NCI-H1930 (cell line): ENCODE measurements around the gene CLIC4.
"Not testable (repeated sequence)": the region's sequence is repeated elsewhere in the genome, so short reads cannot be mapped to it uniquely, and the experiment has no call there.

Source experiments
- DNase-seq, 2 experiments: peaks; one replicate each; lab custom pipeline; 2025; lab: John Stamatoyannopoulos, UW

The CLIC4 gene

DNA sequence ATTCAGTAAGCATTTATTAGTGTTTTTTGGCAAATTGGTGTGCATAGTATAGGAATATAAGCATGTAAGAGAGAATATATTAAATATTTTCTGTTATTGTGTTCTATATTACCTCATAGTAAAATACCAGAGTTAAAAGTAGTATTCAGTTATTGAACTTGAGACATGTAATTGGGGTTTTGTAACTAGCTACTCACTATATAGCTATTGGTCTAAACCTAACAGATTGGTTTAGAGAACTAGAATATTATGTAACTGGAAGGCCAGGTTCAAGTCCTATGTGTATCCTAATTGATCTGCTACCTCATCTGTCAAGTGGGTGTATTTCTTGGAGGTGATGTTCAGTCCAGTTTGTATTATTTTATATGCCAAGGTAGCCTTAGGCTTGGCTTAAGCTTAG lies 26.3 kb downstream of the CLIC4 start:
- DNase-seq, result no peak

DNA sequence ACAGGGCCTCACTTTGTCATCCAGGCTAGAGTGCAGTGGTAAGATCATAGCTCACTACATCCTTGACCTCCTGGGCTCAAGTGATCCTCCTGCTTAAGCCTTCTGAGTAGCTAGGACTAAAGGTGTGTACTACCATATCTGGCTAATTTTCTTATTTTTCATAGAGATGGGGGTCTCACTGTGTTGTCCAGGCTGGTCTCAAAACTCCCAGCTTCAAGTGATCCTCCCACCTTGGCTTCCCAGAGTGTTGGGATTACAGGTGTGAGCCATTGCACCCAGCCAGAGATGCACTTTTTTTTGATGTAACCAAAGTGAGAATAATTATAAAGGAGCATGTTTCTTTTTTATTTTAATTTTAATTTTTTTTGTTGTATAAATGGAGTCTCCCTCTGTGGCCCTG lies 28.4 kb downstream of the CLIC4 start:
- DNase-seq, result no peak

DNA sequence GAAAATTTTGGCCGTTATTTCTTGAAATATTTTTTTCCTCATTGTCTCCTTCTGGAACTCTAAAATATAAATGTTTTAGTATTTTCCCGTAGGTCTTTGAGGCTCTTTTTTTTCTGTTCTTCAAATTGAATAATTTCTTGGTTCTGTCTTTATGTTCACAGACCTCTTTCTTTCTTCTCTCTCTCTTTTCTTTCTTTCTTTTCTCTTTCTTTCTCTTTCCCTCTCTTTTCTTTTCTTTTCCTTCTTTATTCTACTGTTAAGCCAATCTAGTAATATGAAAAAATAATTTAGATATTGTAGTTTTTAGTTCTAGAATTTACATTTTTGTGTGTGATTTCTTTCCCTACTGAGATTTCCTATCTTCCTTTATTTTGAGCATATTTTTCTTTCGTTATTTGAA lies 30.1 kb downstream of the CLIC4 start:
- no peak for DNase-seq

DNA sequence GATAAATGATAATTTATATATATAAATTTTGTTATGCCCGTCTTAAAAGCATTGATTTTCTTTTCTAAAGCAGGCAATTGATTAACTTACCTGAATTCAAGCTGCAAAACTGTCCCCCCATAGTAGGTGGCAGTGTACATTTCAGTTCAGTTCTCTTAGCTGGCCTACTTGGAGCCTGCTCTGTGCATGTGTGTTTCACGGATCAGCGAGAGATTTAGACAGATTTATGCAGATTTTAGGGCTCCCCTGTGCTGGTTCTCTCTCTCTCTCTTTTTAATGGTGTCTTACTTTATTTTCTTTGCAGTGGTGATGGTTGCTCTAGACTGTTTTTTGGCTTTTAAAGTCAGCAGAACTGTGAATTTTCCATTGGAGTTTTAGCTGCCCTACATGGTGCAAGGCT lies 30.7 kb downstream of the CLIC4 start:
- no peak for DNase-seq

DNA sequence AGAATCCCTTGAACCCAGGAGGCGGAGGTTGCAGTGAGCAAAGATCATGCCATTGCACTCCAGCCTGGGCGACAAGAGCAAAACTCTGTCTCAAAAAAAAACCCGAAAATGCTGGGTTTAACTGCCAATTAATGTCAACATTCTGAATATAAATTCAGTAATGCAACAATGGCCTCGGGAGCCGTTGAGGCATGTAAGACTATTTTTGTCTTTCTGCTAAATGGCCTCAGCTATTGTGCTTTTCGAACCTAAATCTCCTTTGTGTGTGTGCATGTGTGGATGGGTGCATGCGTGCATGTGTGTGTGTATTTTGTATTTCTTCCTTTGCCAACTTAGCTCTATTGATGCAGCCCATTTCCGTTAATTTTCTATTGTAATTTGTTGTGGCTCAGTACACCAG lies 31.6 kb downstream of the CLIC4 start:
- DNase-seq, result no peak

DNA sequence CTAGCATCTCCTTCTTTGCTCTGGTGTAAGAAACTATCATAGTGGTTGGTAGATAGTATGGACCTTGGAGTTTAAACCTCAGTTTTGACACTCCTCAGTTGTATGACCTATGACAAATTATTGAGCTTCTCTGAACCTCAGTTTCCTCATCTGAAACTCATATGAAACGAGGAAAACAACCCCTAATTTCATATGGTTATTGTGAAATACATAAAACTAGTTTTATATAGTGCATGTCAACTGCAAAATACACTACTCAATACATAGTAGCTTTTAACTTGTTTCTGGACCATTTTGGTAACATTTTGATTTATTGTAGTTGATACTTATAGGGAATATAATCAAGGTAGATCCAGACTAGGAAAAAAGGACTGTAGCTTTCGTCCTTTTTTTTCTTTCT lies 32.9 kb downstream of the CLIC4 start:
- DNase-seq, result no peak

DNA sequence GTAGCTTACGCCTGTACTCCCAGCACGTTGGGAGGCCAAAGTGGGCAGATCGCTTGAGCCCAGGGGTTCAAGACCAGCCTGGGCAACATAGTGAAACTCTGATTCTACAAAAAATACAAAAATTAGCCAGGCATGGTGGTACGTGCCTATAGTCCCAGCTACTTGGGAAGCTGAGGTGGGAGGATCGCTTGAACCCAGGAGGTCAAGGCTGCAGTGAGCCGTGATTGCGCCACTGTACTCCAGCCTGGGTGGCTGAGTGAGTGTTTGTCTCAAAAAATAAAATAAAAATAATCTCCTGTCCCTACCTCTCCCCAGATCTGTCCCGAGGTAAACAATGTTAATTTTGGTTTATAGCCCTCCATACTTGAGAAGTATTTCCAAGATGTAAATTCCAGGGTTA lies 34.0 kb downstream of the CLIC4 start:
- not testable (repeated sequence) for DNase-seq

DNA sequence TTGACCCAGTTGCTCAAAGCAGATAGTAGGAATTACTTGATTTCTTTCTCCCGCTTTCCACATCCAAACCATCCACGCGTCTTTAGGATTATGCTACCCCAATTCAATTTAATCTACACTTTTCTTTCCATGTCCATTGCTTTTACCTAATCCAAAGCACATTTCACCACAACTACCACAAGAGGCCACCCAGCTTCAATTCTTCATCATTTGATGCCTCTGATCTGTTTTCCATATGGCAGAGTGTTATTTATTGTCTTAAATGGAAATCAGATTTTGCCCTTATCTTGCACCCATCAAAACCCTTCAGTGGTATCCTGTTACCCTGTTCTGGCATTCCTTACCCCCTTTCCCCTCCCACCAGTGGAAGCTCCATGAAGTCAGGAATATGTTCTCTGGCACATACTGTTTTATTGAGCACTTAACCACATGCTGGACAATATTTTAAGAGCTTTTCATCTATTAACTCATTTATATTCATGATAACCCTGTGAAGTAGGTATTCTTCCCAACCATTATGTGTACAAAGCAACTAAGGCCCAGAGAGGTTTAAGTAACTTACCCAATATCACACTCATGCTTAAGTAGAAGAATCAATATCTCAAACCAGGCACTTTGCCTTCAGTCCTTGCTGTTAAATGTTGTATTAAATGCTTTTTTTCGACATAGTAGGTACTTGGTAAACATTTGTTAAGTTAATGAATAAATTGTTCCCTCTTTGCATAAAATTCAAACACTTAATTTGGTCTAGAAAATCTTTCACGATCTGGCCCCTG lies 34.6 kb downstream of the CLIC4 start:
- no peak for DNase-seq

DNA sequence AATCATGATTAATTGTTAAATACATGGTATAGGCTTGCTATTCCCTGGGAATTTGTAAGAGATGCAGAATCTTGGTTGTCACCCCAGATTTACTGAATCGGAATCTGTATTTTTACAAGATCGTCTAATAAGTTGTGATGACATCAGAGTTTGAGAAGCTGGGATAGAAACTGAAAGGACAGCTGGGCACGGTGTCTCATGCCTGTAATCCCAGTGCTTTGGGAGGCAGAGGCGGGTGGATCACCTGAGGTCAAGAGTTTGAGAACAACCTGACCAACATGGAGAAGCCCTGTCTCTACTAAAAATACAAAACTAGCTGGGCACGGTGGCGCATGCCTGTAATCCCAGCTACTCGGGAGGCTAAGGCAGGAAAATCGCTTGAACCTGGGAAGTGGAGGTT lies 35.4 kb downstream of the CLIC4 start:
- not testable (repeated sequence) for DNase-seq

DNA sequence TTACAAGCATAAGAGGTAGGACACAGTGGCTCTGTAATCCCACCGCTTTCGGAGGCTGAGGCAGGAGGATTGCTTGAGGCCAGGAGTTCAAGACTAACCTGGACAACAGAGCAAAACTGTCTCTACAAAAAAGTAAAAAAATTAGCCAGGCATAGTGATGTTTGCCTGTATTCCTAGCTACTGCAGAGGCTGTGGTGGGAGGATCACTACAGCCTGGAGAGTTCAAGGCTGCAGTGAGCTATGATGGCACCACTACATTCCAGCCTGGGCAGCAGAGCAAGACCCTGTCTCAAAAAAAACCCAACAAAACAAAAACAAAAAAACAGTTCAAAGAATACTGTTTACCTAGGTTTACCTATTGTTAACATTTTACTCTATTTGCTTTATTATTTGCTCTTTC lies 37.4 kb downstream of the CLIC4 start:
- DNase-seq, result no peak

DNA sequence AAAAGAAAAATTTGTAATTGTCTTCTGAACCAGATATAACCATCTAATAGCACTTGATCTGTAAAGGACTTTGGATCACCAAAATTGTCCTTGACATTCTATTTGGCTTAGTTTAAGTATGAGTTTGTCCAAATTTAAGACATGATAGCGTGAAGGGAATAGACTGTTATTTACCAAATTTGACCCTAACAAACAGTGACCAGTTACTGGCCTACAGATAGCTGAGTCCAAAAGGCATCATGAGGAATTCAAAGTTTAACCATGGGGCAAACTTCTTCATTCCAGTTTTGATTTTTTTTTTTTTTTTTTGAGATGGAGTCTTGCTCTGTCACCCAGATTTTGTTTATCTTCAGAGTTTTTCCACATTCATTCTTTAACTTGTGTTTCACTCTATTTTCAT lies 38.5 kb downstream of the CLIC4 start:
- no peak for DNase-seq

DNA sequence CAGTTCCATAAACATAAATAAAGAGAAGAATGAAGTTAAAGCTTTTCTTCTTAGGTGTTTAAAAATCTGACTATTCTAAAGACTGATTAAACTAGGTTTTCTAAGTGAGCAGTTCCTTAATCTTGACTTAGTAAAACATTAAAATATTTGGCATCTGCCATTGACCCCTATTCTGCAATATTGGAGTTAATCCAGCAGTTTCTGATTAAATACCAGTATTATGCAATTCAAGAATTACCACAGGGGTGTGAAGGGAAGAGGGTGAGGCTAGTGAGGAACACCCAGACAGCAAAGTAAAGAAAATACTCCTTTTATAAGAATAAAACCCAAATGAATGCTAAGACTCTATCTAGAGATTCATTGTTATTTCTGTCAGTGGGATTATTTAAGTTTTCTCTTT lies 40.9 kb downstream of the CLIC4 start:
- DNase-seq, result no peak

DNA sequence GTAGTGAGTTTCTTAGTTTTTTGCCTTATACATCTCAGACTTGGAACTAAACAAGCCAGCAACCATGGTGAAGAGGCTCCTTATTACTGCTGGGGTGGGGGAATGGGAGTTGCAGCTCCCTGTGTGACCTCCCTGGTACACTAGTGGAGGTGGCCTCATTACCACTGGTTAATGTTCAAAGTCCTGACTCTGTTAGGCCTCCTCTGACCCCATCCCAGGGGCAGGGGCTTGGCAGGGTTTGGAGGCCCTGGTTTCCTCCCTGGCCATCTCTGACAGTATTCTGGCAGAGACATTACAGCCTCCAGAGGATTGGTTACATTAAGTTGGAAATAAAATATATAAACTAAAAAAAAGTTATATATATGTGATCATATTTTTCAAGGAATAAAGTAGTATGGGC lies 45.2 kb downstream of the CLIC4 start:
- DNase-seq, result no peak

DNA sequence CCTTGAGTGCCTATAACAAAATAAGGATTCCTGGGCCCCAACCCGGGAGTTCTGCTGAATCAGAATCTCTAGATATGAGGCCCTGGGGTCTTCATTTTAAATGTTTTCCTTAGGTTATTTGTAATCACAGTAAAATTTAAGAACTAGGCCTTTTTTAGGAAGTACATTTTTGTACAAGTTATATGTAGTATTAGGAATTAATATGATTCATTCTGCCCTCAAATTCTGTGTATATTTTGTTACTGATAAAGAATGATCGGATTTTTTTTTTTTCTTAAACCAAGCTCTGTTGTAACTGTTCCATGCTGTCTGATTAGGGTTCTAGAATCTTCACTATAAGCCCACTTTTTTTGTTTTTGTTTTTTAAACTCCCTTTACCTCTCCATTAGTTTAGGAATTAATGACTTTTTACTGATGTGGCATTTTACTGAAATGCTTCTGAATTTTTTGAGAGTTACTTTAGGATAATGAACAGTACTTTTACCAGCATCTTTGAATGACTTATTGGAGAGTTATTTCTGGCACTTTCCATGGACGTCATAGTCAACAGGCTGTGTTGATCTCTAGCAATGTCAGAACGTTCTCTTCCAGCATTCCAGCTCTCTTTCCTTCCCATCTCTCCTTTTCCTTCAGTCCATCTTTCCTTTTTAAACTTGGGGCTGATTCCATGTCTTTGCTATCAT lies 48.3 kb downstream of the CLIC4 start:
- DNase-seq, result no peak

DNA sequence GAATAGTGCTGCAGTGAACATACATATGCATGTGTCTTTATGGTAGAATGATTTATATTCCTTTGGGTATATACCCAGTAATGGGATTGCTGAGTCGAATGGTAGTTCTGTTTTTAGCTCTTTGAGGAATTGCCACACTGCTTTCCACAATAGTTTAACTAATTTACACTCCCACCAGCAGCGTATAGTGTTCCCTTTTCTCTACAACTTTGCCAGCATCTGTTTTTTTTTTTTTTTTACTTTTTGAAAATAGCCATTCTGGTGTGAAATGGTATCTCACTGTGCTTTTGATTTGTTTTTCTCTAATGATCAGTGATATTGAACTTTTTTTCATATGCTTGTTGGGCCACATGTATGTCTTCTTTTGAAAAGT lies 48.9 kb downstream of the CLIC4 start:
- not testable (repeated sequence) for DNase-seq

DNA sequence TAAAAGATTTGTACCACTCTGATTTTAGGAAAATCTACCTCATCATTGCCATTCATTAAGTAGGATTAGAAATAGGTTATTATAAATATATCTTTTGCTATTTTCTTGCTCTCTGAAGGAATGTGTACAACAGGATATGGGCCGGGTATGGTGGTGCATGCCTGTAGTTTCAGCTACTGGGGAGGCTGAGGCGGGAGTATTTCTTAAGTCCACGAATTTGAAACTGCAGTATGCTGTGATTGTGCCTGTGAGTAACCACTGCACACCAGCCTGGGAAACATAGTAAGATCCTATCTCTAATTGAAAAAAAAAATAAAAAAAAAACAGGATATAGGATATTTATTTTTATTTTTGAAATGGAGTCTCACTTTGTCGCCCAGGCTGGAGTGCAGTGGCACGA lies 50.0 kb downstream of the CLIC4 start:
- no peak for DNase-seq

DNA sequence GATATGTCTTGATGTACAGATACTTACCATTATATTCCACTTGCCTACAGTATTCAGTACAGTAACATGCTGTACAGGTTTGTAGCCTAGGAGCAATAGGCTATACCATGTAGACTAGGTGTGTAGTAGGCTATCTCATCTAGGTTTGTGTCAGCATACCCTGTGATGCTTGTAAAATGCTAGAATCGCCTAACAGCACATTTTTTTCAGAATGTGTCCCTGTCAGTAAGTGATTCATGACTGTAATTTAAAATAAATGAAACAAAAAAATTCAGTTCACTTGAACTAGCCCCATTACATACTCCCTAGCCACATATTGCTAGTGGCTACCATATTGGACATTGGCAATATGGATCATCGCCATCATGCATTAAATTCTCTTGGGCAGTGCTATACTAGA lies 51.3 kb downstream of the CLIC4 start:
- DNase-seq, result no peak

DNA sequence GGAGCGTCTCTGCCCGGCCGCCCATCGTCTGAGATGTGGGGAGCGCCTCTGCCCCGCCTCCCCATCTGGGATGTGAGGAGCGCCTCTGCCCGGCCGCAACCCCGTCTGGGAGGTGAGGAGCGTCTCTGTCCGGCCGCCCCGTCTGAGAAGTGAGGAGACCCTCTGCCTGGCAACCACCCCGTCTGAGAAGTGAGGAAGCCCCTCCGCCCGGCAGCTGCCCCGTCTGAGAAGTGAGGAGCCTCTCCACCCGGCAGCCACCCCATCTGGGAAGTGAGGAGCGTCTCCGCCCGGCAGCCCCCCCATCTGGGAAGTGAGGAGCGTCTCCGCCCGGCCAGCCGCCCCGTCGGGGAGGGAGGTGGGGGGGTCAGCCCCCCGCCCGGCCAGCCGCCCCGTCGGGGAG lies 54.0 kb downstream of the CLIC4 start:
- DNase-seq, result not testable (repeated sequence)

DNA sequence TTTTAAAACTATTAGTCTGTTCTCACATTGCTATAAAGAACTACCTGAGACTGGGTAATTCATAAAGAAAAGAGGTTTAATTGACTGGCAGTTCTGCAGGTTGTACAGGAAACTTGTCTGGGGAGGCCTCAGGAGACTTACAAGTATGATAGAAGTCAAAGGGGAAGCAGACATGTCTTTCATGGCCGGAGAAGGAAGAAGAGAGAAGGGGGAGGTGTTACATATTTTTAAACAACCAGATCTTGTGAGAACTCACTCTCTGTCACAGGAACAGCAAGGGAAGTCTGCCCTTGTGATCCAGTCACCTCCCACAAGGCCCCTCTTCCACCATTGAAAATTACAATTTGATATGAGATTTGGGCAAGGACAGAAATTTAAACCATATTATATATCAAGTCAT lies 55.9 kb downstream of the CLIC4 start:
- DNase-seq, result no peak

DNA sequence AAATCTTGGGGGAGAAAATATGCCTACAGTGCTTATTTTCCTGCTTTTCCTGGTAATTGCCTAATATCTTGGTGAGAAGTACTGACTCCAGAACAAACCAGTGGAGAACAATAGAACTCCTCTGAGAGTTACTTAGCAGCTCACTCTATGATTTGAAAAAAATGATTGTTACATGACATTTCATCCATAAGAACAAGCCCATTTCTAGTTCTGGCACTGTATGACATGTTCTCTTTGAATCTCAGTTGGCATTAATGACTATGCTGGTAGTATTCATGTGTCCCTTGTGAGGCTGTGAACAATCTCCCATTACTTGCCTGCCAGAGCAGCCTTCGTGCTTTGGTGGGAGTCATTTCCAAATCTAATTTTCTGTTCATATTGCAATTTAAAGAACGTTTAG lies 58.0 kb downstream of the CLIC4 start:
- no peak for DNase-seq

DNA sequence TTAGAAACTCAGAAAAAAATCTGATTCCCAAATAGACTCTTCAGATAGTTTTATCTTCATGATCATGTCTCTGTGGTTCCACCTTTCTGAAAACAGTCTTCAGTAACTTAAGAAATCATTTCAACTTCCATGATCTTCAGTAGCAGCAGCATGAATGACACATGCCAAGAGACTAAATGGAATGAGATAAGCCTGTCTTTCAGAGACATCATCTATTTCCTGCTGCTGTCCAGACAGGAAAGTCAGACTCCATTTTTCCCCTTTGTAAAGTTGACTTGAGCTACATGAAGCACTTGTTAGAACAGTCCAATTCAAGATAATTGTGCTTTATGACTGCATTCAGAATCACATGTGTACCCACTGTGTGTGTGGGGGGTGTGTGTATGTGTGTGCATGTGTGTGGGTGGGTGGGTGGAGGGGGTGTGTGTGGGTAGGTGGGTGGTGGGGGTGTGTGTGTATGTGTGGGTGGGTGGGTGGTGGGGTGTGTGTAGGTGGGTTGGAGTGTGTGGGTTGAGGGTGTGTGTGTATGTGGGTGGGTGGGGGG lies 58.8 kb downstream of the CLIC4 start:
- no peak for DNase-seq

DNA sequence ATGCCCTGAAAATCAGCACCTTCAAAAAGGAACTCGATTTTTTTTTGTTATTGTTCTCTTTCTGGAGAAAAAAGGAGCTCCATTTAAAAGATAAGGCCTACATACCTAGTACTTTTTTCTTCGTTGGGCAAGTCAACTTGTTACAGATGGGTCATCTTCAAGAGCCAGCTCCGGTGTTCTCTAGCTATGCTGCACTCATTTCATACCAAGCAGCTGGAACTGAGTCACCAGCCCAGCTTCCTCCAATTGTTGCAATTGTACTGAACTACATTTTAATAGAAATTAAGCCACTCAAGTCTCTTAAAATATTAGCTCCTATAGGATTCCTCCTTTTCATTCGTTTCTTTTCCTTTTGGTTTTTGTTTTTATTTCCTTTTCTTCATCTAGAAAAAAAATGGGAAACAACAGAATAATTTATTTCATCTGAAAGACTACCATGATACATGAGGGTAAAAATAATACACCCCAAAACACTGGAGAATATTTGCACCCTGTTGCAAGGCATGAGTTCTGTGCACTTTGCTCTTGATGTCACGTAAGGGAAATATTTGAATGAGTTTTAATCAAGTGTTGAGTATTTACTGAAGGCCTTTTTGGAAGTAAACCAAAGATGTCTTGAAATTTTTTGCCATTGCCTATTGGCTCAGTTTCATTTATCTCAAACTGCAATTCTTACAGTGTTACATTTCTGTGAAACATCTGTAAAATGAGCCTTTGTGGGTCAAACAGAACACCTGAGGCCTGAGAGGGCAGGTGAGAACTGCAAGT lies 60.5 kb downstream of the CLIC4 start:
- no peak for DNase-seq

DNA sequence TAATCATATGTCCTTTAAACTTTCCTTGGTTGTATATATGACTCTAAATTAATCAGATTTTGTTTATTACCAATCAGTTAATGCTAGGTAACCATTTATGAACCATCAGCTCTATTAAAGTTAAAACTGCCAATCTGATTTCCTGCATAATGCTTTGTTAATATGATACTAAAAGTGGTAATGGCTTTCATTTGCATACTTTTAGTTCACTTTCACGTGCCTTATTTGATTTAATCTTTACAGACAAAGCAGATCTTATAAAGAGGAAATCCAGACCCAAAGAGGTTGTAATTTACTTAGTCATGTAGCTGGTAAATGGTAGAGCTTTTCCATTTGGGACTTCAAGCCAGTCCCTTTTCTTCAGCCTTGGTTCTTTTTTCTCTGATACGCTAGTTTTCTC lies 61.3 kb downstream of the CLIC4 start:
- no peak for DNase-seq
